OCI-M2 (cell line): Measurements from ENCODE around the gene KRT40.

Source experiments
- DNase-seq: peaks from one replicate; lab custom pipeline; 2025; ENCODE audit not compliant: unreplicated experiment; lab: John Stamatoyannopoulos, UW

KRT40 gene

DNA sequence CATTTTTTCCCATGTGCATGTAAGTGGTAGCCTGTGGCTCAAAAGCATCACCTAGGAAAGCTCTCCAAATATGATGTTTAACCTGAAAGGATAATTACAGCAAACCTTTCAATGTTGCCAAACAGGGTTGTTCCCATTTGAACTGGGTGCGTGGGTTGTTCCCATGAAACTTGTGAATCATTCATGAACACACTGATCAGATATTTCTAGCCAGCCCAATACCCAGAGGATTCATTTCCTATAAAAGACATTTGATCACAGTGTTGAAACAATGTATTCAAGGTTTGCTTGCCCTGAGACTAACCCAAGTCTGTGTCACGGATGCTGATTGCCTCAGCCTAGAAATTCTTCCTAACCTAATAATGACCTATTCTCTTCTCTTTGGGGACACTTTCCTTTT, 30.2 kb downstream of the KRT40 start:
- DNase-seq, result no peak

DNA sequence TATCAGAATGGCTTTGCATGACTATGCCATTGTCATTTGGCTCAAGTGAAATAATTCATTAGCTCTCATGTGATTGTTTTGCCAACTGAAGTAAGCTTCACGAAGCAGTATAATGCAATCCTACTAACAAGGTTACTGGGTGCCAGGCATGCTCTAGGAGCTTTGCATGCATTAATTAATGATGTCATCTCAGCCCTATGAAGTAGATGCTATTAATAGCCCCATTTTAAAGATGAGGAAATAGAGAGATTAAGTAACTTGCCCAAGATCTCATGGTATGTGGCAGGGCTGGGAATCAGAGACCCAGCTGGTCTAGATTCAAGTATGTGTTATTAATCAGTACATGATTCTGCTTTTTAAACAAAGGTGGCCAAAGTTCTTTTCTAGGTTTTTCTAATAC, 31.5 kb downstream of the KRT40 start:
- DNase-seq, result no peak

DNA sequence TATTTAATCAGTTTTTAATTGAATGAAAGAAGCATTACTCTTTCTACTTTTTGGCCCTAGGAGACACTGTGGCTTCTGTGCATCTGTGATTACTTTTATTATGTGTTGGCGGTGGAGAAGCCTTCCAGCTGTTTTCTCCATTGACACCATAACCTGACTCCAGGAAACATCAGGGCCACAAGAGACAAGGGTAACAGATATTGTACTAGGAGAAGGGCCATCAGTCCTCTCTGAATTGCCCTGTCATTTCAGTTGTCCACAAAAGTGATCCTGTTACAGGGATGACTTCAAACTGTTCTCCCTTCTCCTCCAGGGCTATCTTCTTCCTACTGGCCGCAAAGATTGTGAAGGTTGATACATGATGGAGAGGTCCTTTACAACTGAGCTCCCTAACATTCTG, 32.0 kb downstream of the KRT40 start:
- no peak for DNase-seq

DNA sequence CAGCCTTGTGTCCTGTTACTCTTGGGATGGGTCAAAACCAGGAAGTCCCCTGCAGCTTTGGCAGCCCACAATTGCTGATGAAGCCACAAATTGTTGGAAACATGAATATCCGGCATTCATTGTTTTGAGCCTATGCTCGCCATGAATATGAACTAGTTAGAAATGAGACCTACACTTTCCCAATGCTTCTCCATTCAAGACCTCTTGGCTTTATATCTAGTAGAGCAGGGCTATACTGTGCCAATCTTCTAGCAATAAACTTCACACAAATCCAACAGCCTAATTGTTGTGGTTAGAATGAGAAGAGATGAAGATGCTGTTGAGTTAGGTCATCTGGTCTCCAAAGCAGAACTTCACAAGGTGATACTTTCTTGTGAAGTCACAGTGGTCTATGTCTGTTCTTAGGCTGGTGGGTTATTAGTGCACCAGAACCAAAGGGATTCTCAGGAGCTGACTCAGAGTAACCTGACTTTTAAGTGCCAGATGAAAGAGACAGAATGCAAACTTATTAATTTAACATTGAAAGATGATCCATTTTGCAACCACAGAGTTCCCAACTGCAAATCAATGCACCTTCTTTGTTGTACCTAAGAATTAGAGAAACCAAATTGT, 33.0 kb downstream of the KRT40 start:
- no peak for DNase-seq

DNA sequence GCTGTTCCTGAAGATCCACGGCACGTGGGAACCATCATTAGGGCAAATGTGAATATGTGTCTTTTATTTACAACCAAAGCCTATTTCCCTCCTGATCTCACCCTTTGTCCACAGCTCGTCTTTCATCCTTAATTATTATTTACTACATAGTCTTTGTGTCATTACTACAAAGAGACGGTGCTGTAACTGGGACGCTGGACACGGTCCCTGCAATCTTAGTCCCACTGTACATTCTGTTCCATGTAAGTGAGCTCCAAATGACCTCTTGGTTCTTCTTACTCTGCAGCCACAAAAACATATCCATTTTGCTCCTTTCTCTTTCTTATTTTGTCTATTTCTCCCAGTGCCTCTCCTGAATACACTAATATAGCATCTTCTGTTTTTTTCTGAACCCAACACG, 34.0 kb downstream of the KRT40 start:
- no peak for DNase-seq

DNA sequence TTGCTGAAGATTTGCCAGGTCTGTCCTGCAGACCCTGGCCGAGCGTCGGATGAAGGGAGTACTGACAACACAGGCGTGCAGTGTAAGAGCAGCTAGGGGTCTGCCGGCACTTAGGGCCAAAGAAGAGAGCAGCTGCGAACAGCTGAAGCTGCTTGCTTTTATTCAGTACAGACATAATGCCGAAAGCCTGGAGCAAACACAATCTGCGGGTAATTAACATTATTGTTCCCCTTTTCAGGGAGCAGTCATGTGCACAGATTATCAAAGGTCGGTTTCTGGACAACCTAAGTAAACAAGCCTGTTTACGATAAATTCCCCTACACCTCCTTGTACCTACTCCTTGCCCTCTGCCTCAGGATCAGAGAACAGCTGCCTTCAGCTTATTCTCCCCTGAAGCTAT, 34.7 kb downstream of the KRT40 start:
- DNase-seq, result no peak

DNA sequence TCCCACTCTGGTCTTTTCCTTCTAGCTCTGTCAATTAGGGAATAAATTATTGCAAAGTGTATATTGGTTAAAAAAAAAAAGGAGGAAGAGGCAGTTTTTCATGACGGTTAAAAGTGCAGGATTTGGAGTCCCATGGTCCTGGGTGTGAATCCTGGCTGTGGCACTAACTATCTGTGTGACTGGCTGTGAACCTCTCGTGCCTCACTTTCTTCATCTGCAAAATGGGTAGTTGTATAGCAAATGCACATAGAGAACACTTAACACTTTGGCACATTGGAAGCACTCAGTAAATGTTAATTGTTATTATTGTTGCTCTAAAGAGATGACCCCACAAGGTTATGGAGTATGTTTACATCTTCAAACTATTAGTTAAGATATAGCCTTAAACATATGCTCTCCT, 36.2 kb downstream of the KRT40 start:
- no peak for DNase-seq

DNA sequence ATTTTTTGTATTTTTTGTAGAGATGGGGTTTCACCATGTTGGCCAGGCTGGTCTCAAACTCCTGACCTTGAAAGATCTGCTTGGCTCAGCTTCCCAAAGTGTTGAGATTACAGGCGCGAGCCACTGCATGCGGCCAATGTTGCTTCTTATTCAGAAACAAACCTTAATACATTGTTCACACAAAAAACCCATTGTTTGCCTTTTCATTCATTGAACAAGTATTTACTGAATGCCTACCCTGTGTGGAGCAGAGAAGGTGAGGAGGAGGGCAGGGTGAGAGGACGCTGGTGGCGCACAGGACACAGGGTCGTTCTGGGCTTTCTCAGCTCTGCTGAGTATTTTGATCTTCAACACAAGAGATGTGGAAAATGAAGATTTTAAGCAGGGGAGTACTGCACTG, 38.7 kb downstream of the KRT40 start:
- no peak for DNase-seq

DNA sequence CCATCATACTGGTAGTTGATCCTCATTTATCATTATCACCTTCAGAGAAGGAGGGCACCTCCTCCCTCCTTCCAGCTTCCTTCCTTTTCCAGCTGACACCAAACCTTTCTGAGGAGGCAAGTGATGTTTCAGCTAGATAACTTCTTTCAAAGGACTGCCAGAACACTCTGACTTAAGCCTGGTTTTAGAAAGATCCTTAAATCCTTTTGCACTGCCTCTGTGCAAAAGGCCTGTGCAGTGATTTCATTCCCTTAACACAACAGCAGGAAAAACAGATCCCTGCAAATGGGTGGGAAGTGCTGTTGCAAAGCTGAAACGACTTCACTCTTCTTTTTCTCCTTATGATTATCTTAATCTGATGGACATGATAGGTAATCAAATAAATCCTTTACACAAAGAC, 39.6 kb downstream of the KRT40 start:
- no peak for DNase-seq

DNA sequence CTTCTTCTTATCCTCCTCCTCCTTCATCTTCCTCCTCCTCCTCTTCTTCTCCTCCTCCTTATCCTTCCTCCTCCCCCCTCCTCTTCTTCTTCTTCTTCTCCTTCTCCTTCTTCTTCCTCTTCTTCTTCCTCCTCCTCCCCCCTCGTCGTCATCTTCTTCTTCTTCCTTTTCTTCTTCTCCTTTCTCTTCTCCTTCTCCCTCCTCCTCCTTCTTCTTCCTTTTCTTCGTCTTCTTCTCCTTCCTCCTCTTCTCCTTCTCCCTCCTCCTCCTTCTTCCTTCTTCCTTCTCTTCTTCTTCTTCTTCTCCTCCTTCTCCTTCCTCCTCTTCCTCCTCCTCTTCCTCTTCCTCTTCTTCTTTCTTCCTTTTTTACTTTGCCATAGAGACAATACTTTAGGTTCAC, 41.6 kb downstream of the KRT40 start:
- DNase-seq, result no peak

DNA sequence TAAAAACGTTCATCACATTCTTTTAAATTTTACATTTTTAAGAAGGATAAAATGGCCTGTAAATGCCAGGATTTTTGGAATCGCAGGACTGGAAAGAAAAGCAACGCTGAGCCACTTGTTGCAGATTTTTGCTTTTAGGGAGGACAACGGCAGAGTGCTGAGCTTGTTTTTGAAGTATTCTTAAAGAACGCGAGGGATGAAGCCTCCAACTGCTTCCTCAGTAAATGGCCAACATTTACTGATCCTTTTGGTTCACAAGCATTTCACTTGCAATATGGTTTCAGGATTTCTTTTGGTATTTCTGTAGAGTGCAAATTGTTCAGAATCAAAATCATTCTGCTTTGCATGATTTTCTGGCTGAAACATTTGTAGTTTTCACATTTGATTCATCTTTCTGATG, 43.9 kb downstream of the KRT40 start:
- DNase-seq, result no peak

DNA sequence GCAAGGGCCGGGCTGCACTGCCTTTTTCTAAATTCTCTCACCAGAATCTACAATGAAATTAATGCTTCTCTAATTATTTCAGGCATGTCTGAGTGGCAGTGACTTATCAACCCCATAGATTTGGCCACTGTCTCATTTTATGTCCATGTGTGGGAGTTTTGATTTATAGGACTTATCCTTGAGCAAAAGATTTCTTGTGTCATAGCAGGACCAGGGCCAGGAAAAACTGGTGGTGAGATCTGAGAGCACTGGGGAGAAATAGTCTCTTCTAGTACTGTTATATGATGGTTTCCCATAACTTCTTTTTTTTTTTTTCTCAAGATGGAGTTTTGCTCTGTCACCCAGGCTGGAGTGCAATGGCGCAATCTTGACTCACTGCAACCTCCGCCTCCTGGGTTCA, 45.1 kb downstream of the KRT40 start:
- no peak for DNase-seq

DNA sequence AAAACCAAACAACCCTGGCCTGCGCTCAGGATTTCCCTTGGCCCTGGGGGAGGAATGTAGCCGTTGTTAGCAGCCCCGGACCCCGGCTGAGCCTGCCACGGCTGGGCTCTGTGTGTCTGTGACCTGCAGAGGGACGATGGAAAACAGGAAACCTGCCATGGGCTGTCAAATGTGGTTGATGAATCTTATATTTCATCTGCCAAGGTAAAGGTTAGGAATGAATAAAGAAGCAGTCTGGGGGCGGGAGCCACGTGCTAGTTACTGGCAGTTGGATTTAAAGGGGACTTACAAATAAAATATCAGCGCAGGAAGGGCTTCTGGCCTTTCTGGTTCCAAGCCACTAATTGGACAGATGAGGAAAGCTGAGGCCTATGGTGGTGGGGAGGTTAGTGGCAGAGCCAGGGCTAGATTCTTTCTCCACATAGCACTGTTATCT, 46.7 kb downstream of the KRT40 start, which contains the start of gene KRT23:
TSS of gene KRT23 (minus strand) at position 263 of the 436 bp plus-strand sequence. CDS start 1,043 bp downstream, outside the sequence.
- no peak for DNase-seq

DNA sequence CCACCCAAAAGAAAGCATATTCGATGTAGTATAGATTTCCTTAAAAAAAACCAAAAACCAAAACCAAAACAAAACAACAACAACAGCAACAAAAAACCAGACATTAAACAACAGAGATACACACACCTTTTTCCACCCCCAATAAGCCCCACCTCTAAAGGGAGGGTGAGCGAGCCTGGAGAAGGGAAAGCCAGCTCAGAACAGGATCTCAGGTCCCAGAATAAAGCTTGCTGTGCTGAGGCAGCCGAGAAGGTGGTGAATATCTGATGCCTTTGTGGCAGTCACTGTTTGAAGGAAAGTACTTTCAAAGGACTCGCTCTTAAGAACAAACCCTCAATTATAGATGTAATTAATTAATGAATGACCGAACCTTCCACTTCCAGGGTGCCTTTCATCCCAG, 47.1 kb downstream of the KRT40 start:
- DNase-seq, result no peak

DNA sequence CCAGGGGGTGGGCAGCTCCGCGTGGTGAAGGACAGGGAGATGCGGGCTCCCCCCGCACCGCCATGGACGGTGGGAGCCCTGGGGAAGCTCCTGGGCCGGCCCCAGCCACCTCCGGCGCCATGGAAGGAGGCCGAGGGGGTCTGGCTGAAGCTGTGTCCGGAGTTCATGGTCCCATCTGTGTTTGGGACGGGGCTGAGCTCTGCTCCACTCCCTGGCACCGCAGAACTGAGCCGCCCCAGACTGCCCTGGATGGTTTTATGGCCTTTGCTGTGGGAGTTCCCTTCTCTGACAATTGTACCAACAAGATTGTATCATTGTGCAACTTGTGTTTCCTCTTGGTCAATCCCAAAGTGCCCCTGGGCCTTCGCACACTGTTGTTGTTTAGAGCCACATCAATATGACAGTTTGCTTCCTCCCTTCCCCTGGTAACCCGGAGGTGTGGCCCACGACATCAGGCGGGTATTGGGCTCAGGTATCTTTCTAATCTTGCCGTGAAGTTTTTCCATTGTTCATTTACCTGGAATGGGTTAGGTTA, 47.6 kb downstream of the KRT40 start:
- no peak for DNase-seq

DNA sequence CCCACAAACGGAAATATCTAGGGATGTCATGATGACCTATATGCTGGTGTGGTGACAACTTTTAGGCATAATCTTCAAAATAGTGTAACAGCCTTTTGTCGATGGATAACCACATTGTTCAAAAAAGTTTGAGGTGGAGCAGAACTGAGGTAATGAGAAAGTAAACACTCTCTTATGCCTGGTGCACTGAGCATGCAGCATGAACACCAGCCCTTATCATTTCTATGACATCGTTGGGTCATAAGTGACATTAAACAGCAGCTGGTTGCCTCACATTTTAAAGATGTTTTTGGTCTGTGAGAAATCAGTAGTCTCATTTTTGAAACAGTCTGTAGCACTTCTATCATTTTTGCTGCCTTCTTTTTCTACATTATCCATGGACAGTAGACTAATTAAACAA, 48.5 kb downstream of the KRT40 start:
- DNase-seq, result no peak

DNA sequence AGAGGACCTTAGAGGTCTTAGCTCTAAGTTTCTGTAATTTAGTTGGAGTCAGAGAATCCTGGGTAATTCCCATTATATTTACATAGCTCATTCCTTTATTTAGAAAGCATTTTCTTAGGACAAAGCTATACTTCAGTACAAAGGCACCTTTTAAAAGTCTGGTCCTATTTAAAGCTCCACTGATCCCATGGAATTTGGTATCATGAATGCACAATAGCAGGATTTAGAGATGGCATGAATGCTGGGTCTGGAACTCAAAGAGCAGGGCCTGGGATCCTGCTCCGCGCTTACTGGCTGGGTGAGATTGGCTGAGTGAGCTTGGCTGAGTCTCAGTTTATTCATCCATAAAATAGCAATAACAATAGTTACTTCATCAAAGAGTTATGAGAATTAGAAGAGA, 51.5 kb downstream of the KRT40 start:
- no peak for DNase-seq

DNA sequence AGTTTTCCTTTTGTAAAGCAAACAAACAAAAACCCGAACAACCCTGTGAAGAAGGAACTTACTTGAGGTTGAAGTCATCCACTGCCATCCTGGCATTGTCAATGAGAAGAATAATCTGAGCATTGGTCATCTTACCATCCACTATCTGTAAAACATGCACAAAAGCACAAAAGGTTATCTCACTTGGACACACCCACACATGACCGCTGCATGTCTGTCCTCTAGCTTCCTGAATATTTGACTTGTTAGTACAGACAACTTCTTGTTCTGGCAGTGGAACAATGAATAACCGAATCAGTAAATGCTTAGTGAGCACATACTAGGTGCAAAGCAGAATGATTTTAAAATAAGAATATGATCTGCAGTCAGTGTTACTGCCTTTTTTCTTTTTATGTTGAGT, 52.8 kb downstream of the KRT40 start:
- no peak for DNase-seq
